Coronary artery (tissue), 2 donors: ENCODE results near the gene TDRD5.

Source experiments
- DNase-seq: peaks from one replicate; pipeline ENCODE4 v3.0.0-alpha.2; 2017; ENCODE audit warnings: low spot score
- H3K27ac ChIP-seq, 2 donors: fragments of 200-600 bp; sonication (generic); one replicate each; pipeline ENCODE4 v1.5.1; 2016 to 2019
- H3K4me3 ChIP-seq: fragments of 200-600 bp; sonication (generic); 2 replicates; pipeline ENCODE4 v1.5.1; 2016; ENCODE audit warnings: mild to moderate bottlenecking, moderate library complexity
- TF ChIP-seq, protein P1 (sequence below): fragments of 200-600 bp; sonication (generic); IDR thresholded peaks from one replicate; pipeline ENCODE4 v1.5.1; 2019; ENCODE audit warnings: antibody characterized with exemption

Gene TDRD5

DNA sequence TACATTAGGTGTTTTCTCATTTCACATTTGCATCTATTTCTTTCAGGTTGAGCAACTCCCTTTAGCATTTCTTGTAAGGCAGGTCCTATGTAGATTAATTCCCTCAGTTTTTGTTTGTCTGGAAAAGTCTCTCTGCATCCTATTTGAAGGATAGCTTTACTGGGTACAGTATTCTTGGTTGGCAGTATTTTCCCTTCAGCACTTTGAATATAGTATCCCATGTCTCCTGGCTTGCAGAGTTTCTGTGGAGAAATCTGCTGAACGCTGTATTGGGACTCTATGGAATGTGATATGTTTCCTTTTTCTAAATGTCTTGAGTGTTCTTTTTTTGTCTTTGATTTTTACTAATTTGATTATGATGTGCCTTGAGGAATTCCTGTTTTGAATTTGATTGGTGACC, 122.5 kb downstream of the TDRD5 start:
- H3K27ac ChIP-seq: no peak overlapping the region
- H3K4me3 ChIP-seq: no peak overlapping the region
- no peak for DNase-seq
- TF ChIP-seq, protein P1, sequence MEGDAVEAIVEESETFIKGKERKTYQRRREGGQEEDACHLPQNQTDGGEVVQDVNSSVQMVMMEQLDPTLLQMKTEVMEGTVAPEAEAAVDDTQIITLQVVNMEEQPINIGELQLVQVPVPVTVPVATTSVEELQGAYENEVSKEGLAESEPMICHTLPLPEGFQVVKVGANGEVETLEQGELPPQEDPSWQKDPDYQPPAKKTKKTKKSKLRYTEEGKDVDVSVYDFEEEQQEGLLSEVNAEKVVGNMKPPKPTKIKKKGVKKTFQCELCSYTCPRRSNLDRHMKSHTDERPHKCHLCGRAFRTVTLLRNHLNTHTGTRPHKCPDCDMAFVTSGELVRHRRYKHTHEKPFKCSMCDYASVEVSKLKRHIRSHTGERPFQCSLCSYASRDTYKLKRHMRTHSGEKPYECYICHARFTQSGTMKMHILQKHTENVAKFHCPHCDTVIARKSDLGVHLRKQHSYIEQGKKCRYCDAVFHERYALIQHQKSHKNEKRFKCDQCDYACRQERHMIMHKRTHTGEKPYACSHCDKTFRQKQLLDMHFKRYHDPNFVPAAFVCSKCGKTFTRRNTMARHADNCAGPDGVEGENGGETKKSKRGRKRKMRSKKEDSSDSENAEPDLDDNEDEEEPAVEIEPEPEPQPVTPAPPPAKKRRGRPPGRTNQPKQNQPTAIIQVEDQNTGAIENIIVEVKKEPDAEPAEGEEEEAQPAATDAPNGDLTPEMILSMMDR: no peak

DNA sequence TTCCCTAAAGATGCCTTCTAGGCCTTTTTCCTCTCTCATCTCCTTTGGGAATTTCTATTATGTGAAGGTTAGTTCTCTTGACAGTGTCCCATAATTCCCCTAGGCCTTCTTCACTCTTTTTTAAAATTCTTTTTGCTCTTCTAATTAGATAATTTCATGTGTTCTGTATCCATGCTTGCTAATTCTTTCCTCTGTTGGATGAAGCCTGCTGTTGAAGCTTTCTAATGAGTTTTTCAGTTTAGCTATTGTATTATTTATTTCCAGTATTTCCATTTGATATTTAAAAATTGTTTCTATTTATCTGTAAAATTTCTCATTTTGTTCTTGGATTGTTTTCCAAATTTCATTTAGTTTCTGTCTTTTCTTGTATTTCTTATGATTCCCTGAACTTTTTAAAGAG, 123.0 kb downstream of the TDRD5 start:
- TF ChIP-seq, protein P1: no peak
- Histone ChIP-seq H3K4me3 (no peak overlapping the region), H3K27ac (no peak overlapping the region)
- DNase-seq: no peak

DNA sequence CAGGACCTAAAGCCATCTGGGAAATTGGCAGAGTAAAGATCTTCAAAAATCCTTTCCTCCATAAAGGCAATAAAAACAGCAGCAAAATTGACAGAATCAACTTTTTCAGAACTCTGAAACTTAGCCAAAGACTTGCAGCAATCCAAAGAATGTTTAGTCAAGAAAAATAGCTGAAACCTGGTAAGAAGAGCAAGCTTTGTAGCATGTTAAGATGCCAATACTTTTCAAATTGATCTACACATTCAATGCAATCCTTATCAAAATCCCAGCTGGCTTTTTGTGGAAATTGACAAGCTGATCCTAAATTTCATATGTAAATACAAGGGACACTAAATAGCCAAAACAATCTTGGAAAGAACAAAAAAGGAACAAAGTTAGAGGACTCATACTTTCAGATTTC, 127.6 kb downstream of the TDRD5 start:
- no peak for DNase-seq
- Histone ChIP-seq H3K27ac (no peak overlapping the region), H3K4me3 (no peak overlapping the region)
- TF ChIP-seq, protein P1: no peak

DNA sequence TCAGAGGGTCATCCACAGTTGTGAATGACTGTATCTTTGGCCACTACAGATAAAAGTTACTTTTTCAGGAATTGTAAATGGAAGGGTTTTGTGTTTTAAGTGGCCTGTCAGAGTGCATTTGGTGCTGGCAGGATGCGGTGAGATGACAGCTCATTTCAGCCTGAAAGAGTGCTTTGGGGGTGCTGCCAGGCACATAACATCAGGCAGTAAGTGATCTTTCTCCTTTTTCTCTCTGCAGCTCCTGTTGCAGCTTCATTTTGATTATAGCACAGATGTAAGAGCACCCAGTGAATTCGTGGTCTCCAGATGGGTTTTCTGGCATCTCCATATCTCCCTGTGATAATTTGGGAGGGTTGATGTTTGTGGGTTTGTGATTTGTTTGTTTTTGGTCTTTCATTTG, 136.6 kb downstream of the TDRD5 start:
- no peak for DNase-seq
- TF ChIP-seq, protein P1: no peak
- Histone ChIP-seq H3K27ac (no peak overlapping the region), H3K4me3 (no peak overlapping the region)

DNA sequence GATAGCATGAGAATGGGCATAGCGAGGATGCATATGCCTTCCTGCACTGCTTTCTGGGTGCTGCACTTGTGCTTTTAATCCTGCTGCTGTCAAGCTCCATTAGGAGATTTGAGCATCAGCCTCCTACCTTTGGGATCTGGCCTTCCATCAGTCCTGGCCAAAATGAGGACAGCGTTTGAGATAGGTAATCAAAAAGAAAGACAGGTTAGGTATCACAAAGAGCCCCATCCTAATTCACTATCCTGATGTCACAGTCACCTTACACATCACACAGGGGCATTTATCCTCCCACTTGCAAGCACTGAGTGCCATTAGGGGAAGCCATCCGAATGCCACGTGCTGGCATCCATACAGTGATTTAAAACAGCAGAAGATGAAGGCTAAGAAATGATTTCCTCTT, 138.2 kb downstream of the TDRD5 start:
- no peak overlapping the region for H3K4me3 ChIP-seq
- TF ChIP-seq, protein P1: no peak
- no peak overlapping the region for H3K27ac ChIP-seq
- DNase-seq: no peak

DNA sequence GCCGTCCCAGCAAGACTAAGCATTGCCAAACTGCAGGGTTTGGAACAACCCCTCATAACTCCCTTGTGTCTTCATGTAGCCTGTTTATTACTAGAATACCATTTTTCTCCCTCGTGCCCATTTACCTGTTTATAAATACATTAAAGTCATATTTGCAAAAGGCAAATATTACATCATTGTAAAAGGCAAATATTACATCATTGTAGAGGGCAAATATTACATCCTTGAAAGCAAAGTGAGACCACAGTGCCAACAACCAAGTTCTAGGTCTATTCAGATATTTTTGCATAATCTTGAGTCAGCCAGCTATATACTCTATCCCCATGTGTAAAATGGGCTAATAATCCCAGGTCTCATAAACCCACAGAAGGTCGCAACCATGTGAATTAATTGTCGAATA, 140.0 kb downstream of the TDRD5 start:
- TF ChIP-seq, protein P1: no peak

More for the DNA sequence above, 140.0 kb downstream of the TDRD5 start:
- no peak for DNase-seq
- Histone ChIP-seq H3K27ac (no peak overlapping the region), H3K4me3 (no peak overlapping the region)
